PFSK-1 (cell line): ENCODE measurements around the gene AKT2.

Experiments used
- FOXP2 ChIP-seq: optimal IDR thresholded peaks from 2 replicates; pipeline ENCODE3; 2011; ENCODE audit warnings: borderline replicate concordance, control low read depth, inconsistent platforms; ENCODE audit not compliant: insufficient read depth; ENCODE audit errors: extremely low read length, extremely low read depth
- POLR2AphosphoS5 ChIP-seq: IDR thresholded peaks from 2 replicates; pipeline ENCODE4 v1.6.1; 2012; ENCODE audit warnings: low read depth, mild to moderate bottlenecking, control low read depth, low read length, moderate library complexity
- REST ChIP-seq, 2 experiments: IDR thresholded peaks; 2 replicates each; pipeline versions ENCODE4 v1.6.1 to v1.8.0; 2011 to 2012; ENCODE audit warnings: low read depth in 2 of 2, low read length in 2 of 2, control low read depth in 1 of 2, inconsistent platforms in 1 of 2, mild to moderate bottlenecking in 1 of 2, moderate library complexity in 1 of 2; ENCODE audit not compliant: insufficient read depth in 1 of 2
- SIN3A ChIP-seq: IDR thresholded peaks from 2 replicates; pipeline ENCODE4 v1.6.1; 2012; ENCODE audit warnings: mild to moderate bottlenecking, low read length, moderate library complexity, borderline replicate concordance; ENCODE audit not compliant: insufficient read depth
- TAF1 ChIP-seq: IDR thresholded peaks from 2 replicates; pipeline ENCODE4 v1.6.1; 2012; ENCODE audit warnings: low read length, control low read depth, borderline replicate concordance; ENCODE audit not compliant: insufficient read depth

Gene AKT2

GRCh38 chr19:40322951-40323615 is 37.9 kb upstream of the AKT2 start:
- TF ChIP-seq REST (IDR thresholded peaks at IDR 0.05; ENCODE audit: insufficient read depth in 1 of 2, low read depth in 2 of 2, low read length in 2 of 2) (no peak), FOXP2 (peak; percentile 28)

- TF ChIP-seq REST (IDR thresholded peaks at IDR 0.05; ENCODE audit: insufficient read depth in 1 of 2, low read depth in 2 of 2, low read length in 2 of 2): no peak
- TF ChIP-seq FOXP2: no peak
- TF ChIP-seq SIN3A: no peak
- TF ChIP-seq POLR2AphosphoS5: no peak
- TF ChIP-seq TAF1: no peak
Observed at GRCh38 chr19:40322271-40322610, 37.1 kb upstream of the AKT2 start.

- TF ChIP-seq REST (IDR thresholded peaks at IDR 0.05; ENCODE audit: insufficient read depth in 1 of 2, low read depth in 2 of 2, low read length in 2 of 2): no peak
- TF ChIP-seq POLR2AphosphoS5: no peak
- TF ChIP-seq TAF1: no peak
- no peak for TF ChIP-seq FOXP2
- TF ChIP-seq SIN3A: no peak
Observed at GRCh38 chr19:40321566-40322270, 36.6 kb upstream of the AKT2 start.

- TF ChIP-seq REST (IDR thresholded peaks at IDR 0.05; ENCODE audit: insufficient read depth in 1 of 2, low read depth in 2 of 2, low read length in 2 of 2) (no peak), POLR2AphosphoS5 (no peak), FOXP2 (no peak), SIN3A (no peak), TAF1 (no peak)
Observed at GRCh38 chr19:40321076-40321475, 35.9 kb upstream of the AKT2 start.

GRCh38 chr19:40320558-40320935 is 35.4 kb upstream of the AKT2 start:
- TF ChIP-seq TAF1 (no peak), REST (IDR thresholded peaks at IDR 0.05; ENCODE audit: insufficient read depth in 1 of 2, low read depth in 2 of 2, low read length in 2 of 2) (no peak), FOXP2 (no peak), POLR2AphosphoS5 (no peak), SIN3A (no peak)
